Stimulated activated CD4-positive, alpha-beta T cell treated with anti-CD3 and anti-CD28 coated beads, Interleukin-12 subunit alpha, Interleukin-12 subunit beta, amount 100 ng/mL, for 48 hours (primary cell): ENCODE data around the gene FOS.
"Not testable (repeated sequence)": the region's sequence is repeated elsewhere in the genome, so short reads cannot be mapped to it uniquely, and the experiment has no call there.

Experiments used
- DNase-seq, 3 donors: peaks; one replicate each; pipeline ENCODE4 v3.0.0-alpha.2; 2020; ENCODE audit warnings: low read depth in 2 of 3, low spot score in 1 of 3

FOS gene

DNA sequence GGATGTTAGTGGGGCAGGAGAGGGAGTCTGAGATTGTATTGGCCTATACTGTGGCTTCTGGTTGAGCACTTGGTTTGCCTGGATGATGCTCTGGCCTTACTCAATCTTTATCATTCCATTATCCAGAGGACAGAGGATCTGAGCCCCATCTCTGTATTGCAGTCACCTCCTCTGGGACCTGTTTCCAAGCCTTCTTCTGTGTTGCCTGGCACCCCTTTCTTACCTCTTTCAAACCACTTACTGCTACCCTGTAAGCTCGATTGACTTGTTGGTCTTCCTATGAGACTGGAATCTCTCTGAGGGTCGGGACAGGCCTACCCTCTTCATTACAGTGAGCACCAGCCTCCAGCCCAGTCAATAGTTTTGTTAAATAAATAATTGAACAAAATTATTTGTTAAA lies 3.0 kb upstream of the FOS start:
- DNase-seq: no peak

- no peak for DNase-seq
Measured at GRCh38 chr14:75277008-75277814, 1.4 kb upstream of the FOS start.

DNA sequence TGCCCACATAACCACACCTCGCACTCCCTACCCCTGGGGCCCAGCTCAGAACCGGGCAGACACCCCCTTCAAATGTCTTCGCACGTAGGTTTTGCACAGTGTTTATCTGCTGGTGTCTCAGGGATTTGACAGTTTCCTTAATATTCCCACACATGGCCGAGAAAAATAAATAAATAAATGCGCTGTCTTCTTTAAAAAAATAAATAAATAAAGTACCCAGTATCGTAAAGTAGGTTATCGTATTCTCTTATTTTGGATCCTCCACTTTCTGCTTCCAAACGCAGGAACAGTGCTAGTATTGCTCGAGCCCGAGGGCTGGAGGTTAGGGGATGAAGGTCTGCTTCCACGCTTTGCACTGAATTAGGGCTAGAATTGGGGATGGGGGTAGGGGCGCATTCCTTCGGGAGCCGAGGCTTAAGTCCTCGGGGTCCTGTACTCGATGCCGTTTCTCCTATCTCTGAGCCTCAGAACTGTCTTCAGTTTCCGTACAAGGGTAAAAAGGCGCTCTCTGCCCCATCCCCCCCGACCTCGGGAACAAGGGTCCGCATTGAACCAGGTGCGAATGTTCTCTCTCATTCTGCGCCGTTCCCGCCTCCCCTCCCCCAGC lies 710 bp upstream of the FOS start:
- DNase-seq: no peak

- no peak for DNase-seq
Measured at GRCh38 chr14:75279153-75279762, 630 bp downstream of the FOS start.

GRCh38 chr14:75279763-75280290 lies 1.2 kb downstream of the FOS start:
- DNase-seq: no peak

GRCh38 chr14:75280291-75280830 lies 1.7 kb downstream of the FOS start:
- no peak for DNase-seq

GRCh38 chr14:75280831-75281653 lies 2.4 kb downstream of the FOS start:
- DNase-seq: no peak

GRCh38 chr14:75281654-75282019 lies 3.0 kb downstream of the FOS start:
- DNase-seq: no peak

- no peak for DNase-seq
Measured at GRCh38 chr14:75282170-75282554, 3.5 kb downstream of the FOS start.

DNA sequence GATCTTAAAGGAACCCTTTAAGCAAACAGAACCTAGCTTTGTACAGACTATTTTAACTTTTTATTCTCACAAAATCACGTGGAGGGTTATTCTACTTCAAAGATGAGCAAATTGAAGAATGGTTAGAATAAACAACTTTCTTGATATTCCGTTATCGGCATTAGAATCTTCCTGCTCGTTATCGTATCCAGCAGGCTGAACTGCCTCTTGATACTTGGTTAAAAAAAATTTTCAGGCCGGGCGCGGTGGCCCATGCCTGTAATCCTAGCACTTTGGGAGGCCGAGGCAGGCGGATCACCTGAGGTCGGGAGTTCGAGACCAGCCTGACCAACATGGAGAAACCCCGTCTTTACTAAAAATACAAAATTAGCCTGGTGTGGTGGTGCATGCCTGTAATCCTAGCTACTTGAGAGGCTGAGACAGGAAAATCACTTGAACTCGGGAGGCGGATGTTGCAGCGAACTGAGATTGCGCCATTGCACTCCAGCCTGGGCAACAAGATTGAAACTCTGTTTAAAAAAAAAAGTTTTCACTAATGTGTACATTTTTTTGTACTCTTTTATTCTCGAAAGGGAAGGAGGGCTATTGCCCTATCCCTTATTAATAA lies 4.0 kb downstream of the FOS start:
- DNase-seq: not testable (repeated sequence)

DNA sequence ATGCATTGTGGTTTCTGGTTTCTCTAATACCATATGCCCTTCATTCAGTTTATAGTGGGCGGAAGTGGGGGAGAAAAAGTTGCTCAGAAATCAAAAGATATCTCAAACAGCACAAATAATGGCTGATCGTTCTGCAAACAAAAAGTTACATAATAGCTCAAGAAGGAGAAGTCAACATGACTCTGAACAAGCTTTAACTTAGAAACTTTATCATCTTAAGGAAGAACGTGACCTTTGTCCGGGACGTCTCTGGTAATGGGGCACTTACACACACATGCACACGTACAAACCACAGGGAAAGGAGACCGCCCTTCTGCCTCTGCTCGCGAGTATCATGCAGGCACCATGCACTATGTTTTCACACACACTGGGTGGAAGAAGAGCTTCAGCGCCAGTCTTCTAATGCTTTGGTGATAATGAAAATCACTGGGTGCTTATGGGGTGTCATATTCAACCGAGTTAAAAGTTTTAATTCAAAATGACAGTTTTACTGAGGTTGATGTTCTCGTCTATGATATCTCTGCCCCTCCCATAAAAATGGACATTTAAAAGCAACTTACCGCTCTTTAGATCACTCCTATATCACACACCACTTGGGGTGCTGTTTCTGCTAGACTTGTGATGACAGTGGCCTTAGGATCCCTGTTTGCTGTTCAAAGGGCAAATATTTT lies 4.7 kb downstream of the FOS start:
- DNase-seq: no peak

DNA sequence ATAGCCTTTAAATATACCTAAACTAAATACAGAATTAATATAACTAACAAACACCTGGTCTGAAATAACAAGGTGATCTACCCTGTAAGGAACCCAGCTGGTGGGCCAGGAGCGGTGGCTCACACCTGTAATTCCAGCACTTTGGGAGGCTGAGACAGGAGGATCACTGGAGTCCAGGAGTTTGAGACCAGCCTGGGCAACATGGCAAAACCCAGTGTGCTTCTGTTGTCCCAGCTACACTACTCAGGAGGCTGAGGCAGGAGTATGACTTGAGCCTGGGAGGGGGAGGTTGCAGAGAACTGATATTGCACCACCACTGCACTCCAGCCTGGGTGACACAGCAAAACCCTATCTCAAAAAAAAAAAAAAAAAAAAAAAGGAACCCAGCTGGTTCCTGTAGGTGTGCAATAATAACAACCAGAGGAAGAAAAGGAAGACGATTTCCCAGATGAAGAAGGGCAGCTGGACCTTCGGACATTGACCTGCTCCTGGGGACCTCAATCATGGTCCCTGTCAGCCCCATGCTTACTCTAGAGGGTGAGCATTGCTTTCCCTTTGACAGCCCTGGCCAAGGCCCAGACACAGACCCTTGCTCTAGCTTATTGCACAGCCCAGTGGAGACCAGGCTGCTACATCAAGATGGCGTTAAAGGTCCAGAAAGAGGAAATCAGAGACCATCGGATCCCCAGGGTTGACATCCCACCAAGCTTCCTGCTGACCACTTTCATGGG lies 5.4 kb downstream of the FOS start:
- no peak for DNase-seq

- no peak for DNase-seq
Measured at GRCh38 chr14:75285331-75285730, 6.7 kb downstream of the FOS start.

DNA sequence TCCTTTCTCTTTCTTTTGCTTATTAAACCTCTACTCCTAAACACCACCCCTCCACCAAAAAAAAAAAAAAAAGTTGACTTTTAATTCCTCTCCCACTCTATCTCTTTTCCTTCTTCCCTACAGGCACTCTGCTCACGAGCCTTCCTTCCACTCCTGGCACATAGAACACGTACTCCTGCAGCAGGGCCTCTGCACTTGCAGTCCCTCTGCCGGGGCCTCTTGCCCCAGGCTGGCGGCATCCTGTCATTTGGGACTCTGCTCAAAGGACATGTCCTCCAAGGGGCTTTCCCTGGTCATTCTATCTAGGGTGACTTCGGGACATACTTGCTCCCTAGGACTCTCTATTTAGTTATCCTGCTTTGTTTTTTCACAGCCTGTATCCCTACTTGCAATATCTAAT lies 7.7 kb downstream of the FOS start:
- DNase-seq: no peak

DNA sequence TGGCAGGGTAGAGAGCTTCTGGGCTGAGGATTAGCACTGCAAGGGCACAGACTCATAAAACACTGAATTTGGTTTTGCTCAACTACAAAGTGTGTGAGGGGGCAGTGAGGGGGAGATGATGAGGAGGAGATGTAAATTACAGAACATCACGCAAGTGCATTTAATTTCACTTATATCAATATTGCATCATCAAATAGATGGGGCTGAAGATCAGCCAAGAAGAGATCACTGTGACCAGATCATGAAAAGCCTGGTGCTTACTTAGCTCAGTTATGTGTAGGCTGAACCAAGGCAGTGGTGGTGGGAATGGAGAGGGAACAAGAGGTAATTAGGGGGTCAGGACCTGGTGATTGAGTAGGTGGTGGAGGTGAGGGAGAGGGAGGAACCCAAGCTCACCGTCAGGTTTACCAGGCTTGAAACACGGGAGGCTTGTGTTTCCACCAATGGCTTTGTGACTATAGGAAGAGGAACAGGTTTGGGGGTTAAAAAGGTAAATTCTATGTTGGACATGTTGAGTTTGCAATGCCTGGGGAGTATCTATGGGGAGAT lies 11.3 kb downstream of the FOS start:
- no peak for DNase-seq

- DNase-seq: no peak
Measured at GRCh38 chr14:75290851-75291250, 12.2 kb downstream of the FOS start.

GRCh38 chr14:75291331-75291730 lies 12.7 kb downstream of the FOS start:
- no peak for DNase-seq

GRCh38 chr14:75292101-75292563 lies 13.5 kb downstream of the FOS start:
- no peak for DNase-seq

DNA sequence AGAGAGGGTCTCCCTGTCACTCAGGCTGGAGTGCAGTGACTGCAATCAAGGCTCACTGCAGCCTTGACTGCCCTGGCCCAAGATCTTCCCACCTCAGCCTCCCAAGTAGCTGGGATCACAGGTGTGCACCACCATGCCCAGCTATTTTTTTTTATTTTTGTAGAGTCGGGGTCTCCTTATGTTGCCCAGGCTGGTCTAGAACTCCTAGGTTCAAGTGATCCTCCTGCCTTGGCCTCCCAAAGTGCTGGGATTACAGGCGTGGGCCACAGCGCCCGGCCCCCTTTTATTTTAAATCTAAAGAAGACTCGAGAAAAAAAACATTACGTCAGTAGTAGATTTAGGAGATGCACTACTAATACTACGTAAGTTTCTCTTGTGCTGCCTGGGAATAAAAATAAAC lies 14.3 kb downstream of the FOS start:
- no peak for DNase-seq
